Right cardiac atrium (tissue), 5 donors: ENCODE measurements around the gene SLC39A1. TPM values are rescaled to one million over a fixed set of nuclear protein-coding genes. Genes with fewer than 3 reads are reported as not detected.
"Not testable (repeated sequence)": the region's sequence is repeated elsewhere in the genome, so short reads cannot be mapped to it uniquely, and the experiment has no call there.

Experiments used
- ATAC-seq, 2 donors: fragments of 200-7000 bp; cut with Tn5 transposase; one replicate each; pipeline versions ENCODE4 v1.8.0 to v1.9.1; 2020; ENCODE audit warnings: moderate library complexity in 2 of 2, mild to moderate bottlenecking in 1 of 2
- DNase-seq, 3 donors: peaks; one replicate each; pipeline ENCODE4 v3.0.0-alpha.2; 2020
- H3K27ac ChIP-seq: one replicate; pipeline ENCODE4 v1.5.1; 2013; ENCODE audit warnings: mild to moderate bottlenecking, low read length, control low read depth, moderate library complexity
- H3K27me3 ChIP-seq: one replicate; pipeline ENCODE4 v1.6.1; 2013; ENCODE audit not compliant: control insufficient read depth, insufficient read depth
- H3K4me1 ChIP-seq: one replicate; pipeline ENCODE4 v1.6.1; 2013; ENCODE audit warnings: low read length; ENCODE audit not compliant: control insufficient read depth, insufficient read depth
- H3K4me3 ChIP-seq: one replicate; pipeline ENCODE4 v1.5.1; 2013; ENCODE audit warnings: low read length, control low read depth
- H3K9me3 ChIP-seq: one replicate; pipeline ENCODE4 v1.6.1; 2013; ENCODE audit warnings: low read length; ENCODE audit not compliant: control insufficient read depth
- WGBS: extraction: QIAGEN DNeasy Blood & Tissue Kit; methylation state at CpG from one replicate; pipeline ENCODE4 v1.1.7; 2013; 5-methylcytosine and 5-hydroxymethylcytosine counted together
- intact Hi-C, 4 donors: fragments of 100-400 bp; cut with DNase I; formaldehyde crosslinking; loops; one replicate each; pipeline versions ENCODE4 v1.11.0 to v1.14.0; 2022 to 2023
- polyA plus RNA-seq: library from polyadenylated mRNA; stranded (reverse); fragments of 200-250 nt; gene quantifications from one replicate; pipeline ENCODE4 v1.2.3, GENCODE V29; 2013
- total RNA-seq, 4 donors: library from RNA; stranded (reverse); fragmentation: NEBNext Ultra II Directional; extraction: Animal tissue kit (Norgen Biotek cat#: 25700); gene quantifications; one replicate each; pipeline ENCODE4 v1.2.1, GENCODE V29; 2021
- donor health status: healthy with polysubstance abuse.
- donor health status: DM: no; HTN: yes; CAD: no.
- donor health status: DM: no; HTN: no; CAD: no.
- donor health status: DM: no; HTN: yes; CAD: no; lungs with severe emphysema.
- donor health status: DM: yes; HTN: yes; CAD: no.

Gene SLC39A1
- total and polyA plus RNA-seq, 5 donors = 61.2 to 71.4 (median 63.7) TPM

DNA sequence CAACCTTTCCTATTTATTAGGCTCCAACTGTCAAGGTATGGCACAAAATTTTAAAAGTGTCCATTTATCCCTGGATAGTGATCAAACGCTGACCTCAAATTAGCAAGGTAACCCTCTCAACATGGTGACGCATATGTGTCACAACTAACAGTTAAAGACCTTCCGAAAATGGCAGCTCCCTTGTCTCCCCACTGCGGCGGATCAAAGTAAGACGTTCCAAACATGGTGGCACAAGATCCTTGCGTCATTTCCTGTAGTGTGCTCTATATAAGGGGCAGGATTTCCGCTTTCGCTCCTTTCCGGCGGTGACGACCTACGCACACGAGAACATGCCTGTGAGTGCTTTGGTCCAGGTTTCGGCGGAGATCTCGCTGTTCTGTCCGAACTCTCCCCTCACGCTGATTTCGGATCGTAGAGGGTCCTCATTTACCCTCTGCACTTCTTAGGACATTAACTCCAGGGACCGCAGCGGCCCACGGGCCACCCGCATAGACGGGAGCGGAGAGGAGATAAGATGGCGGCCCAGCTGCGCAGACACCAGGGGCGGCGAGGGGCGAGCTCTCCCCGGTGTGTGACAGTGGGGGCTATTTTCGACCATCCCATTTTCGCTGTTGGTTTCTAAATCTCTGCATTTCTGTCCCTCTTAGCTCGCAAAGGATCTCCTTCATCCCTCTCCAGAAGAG, 27.3 kb upstream of the SLC39A1 start, which contains the start of gene RPS27:
TSS of gene RPS27 (plus strand) at position 295 of the 683 bp plus-strand sequence. CDS start at position 330, 35 bp downstream.
- Histone ChIP-seq H3K27me3 (no peaks in the 10 kb centered on the region), H3K4me1 (no peaks in the 10 kb centered on the region), H3K4me3 (peak within 1 kb of the TSS; percentile 71), H3K27ac (peak within 1 kb of the TSS; percentile 96), H3K9me3 (no peaks in the 10 kb centered on the region)
- ATAC-seq (peak; percentile 81 to 85), DNase-seq (peak; percentile 90 to 93 (median 91))
- intact Hi-C loops = no loop called here
- under 1% methylated on average over 36 of the region's 36 CpGs for WGBS

DNA sequence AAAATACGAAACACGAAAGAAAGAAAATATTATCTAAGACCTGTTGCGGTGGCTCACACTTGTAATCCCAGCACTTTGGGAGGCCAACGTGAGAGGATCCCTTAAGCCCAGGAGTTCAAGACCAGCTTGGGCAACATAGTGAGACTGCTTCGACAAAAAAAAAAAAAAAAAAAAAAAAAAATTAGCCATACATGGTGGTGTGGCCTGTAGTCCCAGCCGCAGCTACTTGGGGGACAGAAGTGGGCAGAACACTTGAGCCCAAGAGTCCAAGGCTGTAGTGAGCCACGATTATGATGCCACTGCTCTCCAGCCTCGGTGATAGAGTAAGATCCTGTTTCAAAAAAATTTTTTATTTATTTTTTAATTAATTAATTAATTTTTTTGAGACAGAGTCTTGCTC, 24.3 kb upstream of the SLC39A1 start:
- Histone ChIP-seq H3K27ac (no peak overlapping the region), H3K4me1 (peaks cover 3% of the 10 kb centered on the region)
- 90% methylated on average over 8 of the region's 8 CpGs for WGBS

DNA sequence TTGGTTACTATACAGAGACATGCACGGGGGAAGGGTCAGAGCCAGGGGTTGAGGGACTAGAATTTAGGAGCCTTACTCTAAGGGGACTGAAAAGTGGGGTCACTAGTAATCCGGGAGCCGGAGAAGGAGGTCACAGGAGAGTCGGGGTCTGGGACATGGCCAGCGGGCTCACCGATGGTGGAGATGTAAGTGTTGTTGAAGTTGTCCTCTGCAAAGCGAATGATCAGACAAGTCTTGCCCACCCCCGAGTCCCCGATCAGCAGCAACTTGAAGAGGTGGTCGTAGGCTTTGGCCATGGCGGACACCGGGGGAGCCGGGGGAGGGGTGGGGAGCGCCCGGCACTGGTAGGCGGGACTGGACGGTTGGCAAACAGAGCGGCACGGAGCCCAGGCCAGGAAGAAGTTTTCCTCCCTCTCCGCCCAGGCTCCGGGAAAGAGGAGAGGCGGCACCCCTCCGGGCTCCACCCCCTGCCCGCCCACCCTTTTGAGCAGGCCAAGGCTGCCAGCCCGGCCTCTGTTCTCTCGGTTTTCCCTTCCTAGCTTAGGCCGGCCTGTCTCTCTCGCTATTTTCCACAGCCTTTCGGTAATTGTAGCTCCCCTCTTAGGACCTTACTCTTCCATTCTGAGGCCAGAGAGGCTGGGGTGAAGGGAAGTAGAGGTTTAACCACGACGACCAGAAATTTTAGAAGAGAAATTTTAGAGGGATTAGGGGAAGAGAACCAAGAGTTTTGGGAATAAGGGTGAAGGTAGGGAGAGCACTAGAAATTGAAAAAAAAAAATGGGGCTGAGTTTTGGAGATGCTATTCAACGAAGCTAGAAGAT, 22.8 kb upstream of the SLC39A1 start, which contains the start of gene RAB13:
TSS of gene RAB13 (minus strand) at position 399 of the 821 bp plus-strand sequence. CDS start at position 296, 103 bp downstream.
- peak; percentile 90 to 92 for ATAC-seq
- intact Hi-C loops = loop anchor here (2.0 to 10.0 kb wide), 5 partner anchors 189 to 311 kb away; partner anchors contain the start of genes NPR1 (in 4 of the 4) and ILF2 (in 2 of the 4)

More for the DNA sequence above, 24.3 kb upstream of the SLC39A1 start:
- H3K27me3 ChIP-seq = no peaks in the 10 kb centered on the region
- no peaks in the 10 kb centered on the region for H3K9me3 ChIP-seq
- intact Hi-C loops = loop anchor here (2.0 to 10.0 kb wide), 5 partner anchors 190 to 313 kb away; partner anchors contain the start of genes NPR1 (in 4 of the 4) and ILF2 (in 2 of the 4)
- DNase-seq = no peak
- H3K4me3 ChIP-seq = no peak overlapping the region
- ATAC-seq = no peak

DNA sequence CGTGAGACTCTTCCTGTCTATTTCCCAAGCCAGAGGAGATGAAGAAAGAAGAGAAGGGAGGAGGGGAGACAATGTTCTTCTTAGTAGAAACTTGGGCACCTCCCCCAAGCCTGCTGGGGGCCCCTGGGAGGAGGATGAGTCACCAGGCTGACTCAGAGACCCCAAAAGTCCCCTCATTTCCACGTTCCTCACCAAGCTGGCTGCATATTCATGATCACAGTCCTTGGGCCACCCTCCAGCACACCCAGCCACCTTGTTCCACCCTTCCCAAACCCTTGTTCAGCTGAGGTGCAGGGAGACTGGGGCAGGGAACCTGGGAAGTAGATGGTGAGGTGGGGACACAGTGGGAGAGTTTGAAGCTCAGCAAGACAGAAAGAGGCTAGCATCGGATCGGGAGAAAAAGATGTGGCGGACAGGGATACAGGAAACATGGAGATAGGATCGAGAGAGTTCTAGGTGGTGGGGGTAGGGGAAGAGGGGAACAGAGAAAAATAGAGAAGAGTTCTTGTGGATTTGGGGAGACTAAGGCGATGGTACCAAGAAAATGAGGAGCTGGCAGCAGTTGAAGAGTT, 22.1 kb upstream of the SLC39A1 start:
- Histone ChIP-seq H3K9me3 (no peaks in the 10 kb centered on the region), H3K27me3 (no peaks in the 10 kb centered on the region), H3K4me1 (peaks cover 3% of the 10 kb centered on the region), H3K27ac (peak overlapping the region; percentile 65), H3K4me3 (peak overlapping the region; percentile 60)
- peak in 2 of 3 donors; percentile 68 to 72 for DNase-seq
- 10% methylated on average over 7 of the region's 7 CpGs for WGBS
- peak; percentile 17 to 31 for ATAC-seq
- intact Hi-C loops = loop anchor here (5.0 to 10.0 kb wide), 4 partner anchors 188 to 311 kb away; partner anchors contain the start of genes NPR1 (in 4 of the 4) and ILF2 (in 2 of the 4)

More for the DNA sequence above, 22.8 kb upstream of the SLC39A1 start, which contains the start of gene RAB13:
- H3K27me3 ChIP-seq = no peaks in the 10 kb centered on the region
- peaks cover 3% of the 10 kb centered on the region for H3K4me1 ChIP-seq
- 2% methylated on average over 32 of the region's 32 CpGs for WGBS
- DNase-seq = peak; percentile 92 to 96 (median 94)
- H3K27ac ChIP-seq = peak within 1 kb of the TSS; percentile 98
- no peaks in the 10 kb centered on the region for H3K9me3 ChIP-seq
- H3K4me3 ChIP-seq = peak within 1 kb of the TSS; percentile 60

DNA sequence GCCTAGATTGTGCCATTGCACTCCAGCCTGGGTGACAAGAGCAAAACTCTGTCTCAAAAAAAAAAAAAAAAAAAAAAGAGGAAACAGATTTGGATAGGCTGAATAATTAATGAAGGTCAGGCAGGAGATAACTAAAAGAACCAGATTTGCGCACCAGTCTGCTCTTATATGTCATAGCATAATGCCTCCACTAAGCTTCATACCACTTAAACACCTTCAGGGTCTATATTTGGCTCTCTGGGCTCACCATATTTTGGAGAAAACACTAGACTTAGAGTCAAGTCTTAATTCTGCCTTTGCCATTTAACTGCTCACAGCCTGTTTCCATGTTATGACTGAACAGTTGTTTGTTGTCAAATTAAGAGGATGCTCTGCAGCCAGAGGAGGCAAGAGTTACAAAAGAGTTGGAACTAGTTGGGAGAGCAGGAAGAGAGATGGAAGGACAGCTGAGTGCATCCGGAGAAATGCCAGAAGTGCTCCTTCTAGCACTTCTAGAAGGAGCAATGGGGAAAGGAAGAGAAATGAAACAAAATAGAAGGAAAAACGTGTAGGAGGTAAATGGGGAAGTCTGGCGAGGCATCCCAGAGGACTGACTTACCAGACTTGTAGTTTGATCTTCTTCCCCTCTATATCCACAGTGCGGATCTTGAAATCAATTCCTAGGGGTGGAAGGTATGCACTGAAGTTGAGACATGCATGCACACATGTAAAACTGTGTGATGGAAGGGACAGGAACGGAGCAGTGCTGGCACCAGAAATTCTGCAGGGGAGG, 21.0 kb upstream of the SLC39A1 start:
- WGBS = 49% methylated on average over 6 of the region's 6 CpGs
- H3K27ac ChIP-seq = peak overlapping the region; percentile 9
- no peak overlapping the region for H3K4me3 ChIP-seq
- H3K27me3 ChIP-seq = no peaks in the 10 kb centered on the region
- intact Hi-C loops = loop anchor here in 3 of 4 donors (10.0 kb wide), 2 partner anchors 190 to 310 kb away; partner anchors contain the start of genes ILF2 (in 2 of the 3) and NPR1 (in 2 of the 3)
- H3K4me1 ChIP-seq = peaks cover 3% of the 10 kb centered on the region
- ATAC-seq (no peak), DNase-seq (no peak)
- no peaks in the 10 kb centered on the region for H3K9me3 ChIP-seq

DNA sequence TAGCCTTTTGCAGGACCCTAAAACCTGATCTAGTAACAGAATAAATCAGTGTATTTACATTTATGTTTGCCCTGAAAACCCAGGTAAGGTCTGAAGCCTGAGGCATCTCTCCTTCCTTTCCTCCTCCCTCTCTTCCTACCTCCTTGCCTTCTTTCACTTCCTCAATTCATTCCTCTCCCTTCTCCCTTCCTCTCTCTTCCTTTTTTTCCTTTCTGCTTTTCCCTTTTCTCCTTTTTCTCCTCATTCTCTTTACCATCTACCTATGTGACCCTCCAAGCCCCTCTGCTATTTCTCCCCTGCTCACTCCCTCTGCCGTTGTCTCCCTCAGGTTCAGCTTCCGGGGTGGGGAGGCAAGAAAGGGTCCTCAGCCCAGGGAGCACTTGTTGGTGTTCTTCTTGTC, 18.4 kb upstream of the SLC39A1 start:
- not testable (repeated sequence) for H3K9me3 ChIP-seq, H3K4me3 ChIP-seq, ATAC-seq, H3K27me3 ChIP-seq, H3K27ac ChIP-seq, DNase-seq, H3K4me1 ChIP-seq
- 78% methylated on average over 2 of the region's 2 CpGs for WGBS
- intact Hi-C loops = loop anchor here in 3 of 4 donors (10.0 kb wide), 2 partner anchors 187 to 307 kb away; partner anchors contain the start of genes ILF2 (in 2 of the 3) and NPR1 (in 2 of the 3)

DNA sequence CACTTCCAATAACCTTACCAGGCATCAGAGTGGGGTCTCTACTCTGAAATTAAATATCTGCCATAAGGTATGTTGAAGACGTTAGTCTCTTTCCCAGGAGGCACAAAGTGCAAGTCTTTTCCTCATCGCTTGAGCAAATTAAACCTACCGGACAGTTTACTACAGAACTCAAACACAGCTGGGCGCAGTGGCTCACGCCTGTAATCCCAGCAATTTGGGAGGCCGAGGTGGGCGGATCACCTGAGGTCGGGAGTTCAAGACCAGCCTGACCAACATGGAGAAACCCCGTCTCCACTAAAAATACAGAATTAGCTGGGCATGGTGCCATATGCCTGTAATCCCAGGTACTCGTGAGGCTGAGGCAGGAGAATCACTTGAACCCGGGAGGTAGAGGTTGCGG, 15.8 kb upstream of the SLC39A1 start:
- H3K27me3 ChIP-seq, H3K4me1 ChIP-seq, H3K4me3 ChIP-seq, ATAC-seq, intact Hi-C loops, DNase-seq, H3K9me3 ChIP-seq, H3K27ac ChIP-seq: not testable (repeated sequence)
- 92% methylated on average over 12 of the region's 12 CpGs for WGBS

DNA sequence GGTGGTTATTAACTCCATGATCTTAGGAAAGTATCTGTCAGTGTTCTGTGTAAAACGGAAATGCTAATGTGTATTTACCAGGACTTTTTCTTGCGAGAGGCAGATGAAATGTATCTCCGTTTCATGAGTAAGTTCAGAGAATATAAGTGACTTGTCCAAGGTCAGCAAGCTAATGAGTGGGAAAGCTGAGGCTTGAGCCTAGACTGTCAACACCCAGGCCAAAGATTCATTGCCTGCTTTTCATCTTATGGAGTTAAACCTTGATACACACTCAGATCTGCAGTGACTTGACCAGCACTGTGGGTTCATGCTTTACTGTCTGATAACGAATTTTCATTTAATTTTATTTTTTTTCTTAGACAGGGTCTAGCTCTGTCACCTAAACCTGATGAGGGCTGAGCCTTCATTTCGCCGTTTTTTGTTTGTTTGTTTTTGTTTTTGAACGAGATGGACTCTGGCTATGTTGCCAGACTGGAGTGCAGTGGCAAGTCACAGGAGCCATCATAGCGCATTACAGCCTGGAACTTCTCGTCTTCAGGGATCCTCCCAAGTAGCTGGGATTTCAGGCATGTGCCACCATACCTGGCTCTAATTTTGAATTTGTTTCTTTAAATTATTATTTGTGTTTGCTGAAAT, 15.1 kb upstream of the SLC39A1 start:
- Histone ChIP-seq H3K9me3 (no peaks in the 10 kb centered on the region), H3K27ac (no peak overlapping the region), H3K4me1 (no peaks in the 10 kb centered on the region), H3K27me3 (no peaks in the 10 kb centered on the region), H3K4me3 (peak overlapping the region; percentile 93)
- WGBS = 70% methylated on average over 9 of the region's 9 CpGs
- DNase-seq (no peak), ATAC-seq (no peak)
- intact Hi-C loops = no loop called here

DNA sequence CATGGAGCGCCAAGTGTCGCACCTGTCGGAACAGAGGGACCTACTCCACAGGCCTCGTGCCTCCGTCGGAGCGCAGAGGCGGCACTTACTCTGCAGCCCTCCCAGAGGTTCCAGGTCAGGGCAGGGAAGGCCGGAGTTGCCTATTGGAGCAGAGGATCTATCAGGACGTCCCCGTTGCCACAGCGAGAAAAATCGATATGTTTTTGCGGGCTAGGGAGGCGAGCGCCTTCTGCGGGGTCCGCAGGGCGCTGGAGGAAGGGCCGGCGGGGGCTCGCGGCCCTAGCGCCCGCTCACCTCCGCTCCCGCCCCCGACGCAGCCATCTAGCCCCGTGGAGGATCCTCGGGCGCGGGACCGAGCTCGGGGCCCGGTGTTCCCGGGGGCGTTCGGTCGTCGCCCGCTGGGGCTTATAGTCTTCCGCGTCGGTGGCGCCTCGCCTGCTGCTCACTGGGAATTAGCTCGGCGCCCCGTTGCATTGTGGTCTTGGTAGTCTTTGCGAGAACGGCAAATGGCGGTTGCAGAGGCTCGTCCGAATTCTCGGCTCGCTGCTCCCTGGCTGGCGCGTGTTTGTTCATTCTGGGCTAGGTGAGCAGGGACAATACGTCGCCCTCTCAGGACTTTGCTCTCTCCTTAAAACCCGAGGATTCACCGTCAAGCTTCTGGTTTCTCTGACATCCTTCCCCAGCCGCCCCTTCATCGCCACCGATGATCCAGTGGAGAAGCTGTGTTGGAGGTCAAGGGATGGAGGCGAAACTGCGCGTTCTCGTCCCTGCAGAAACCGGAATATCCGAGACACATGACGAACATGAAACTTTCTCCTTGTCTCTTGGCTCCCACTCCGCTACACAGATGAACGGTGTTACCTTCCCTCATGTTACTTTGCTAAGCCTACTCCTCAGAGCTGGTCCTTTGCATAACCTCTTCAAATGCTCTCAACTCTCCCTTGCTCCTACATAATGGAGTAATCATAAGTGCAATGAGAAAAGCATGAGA, 14.2 kb upstream of the SLC39A1 start, which contains the start of gene JTB:
TSS of gene JTB (minus strand) at position 425 of the 991 bp plus-strand sequence. CDS start at position 3, 422 bp downstream.
- DNase-seq (peak; percentile 89 to 96 (median 93)), ATAC-seq (peak; percentile 94 to 96)
- H3K4me1 ChIP-seq = no peaks in the 10 kb centered on the region
- intact Hi-C loops = no loop called here
- no peaks in the 10 kb centered on the region for H3K27me3 ChIP-seq
- H3K27ac ChIP-seq = peak within 1 kb of the TSS; percentile 92
- under 1% methylated on average over 75 of the region's 75 CpGs for WGBS
- H3K4me3 ChIP-seq = peak within 1 kb of the TSS; percentile 93
- no peaks in the 10 kb centered on the region for H3K9me3 ChIP-seq
